ENCODE data around the gene SLC38A7.

DNA sequence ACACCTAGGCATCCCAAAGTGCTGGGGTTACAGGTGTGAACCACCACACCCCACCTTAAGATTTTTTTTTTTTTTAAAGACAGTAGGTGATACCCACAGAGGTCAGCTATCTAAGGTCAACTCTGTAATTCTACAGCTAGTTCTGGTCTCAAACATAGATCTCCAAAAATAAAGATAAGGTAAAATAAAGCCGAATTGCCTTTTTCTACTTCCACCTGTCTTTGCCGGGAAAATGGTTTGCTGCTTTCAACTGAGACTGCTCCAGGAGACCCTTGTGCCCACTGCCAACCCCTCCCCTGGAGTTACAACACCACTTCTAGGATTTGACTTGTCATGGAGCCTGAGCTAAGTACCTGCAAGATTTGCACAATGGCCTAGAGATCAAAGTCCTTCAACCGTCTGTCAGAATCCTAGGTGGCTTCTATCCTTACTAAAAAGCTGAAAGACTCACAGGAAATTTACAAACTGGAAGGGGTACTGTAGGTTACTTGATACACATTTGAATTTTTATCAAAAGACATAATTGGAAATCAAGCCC, 50.2 kb downstream of the SLC38A7 start:
- TF ChIP-seq, protein P1, sequence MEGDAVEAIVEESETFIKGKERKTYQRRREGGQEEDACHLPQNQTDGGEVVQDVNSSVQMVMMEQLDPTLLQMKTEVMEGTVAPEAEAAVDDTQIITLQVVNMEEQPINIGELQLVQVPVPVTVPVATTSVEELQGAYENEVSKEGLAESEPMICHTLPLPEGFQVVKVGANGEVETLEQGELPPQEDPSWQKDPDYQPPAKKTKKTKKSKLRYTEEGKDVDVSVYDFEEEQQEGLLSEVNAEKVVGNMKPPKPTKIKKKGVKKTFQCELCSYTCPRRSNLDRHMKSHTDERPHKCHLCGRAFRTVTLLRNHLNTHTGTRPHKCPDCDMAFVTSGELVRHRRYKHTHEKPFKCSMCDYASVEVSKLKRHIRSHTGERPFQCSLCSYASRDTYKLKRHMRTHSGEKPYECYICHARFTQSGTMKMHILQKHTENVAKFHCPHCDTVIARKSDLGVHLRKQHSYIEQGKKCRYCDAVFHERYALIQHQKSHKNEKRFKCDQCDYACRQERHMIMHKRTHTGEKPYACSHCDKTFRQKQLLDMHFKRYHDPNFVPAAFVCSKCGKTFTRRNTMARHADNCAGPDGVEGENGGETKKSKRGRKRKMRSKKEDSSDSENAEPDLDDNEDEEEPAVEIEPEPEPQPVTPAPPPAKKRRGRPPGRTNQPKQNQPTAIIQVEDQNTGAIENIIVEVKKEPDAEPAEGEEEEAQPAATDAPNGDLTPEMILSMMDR (IDR thresholded peaks at IDR 0.05): no peak
- TF ChIP-seq POLR2A (IDR thresholded peaks at IDR 0.05): no peak

Data from breast epithelium (tissue), 3 donors.